ENCODE measurements around the gene PALD1. TPM values are rescaled to one million over a fixed set of nuclear protein-coding genes. Genes with fewer than 3 reads are reported as not detected.

Gene PALD1
- total and polyA plus RNA-seq, 2 experiments from 2014 or later = 11.9 to 58.2 TPM

DNA sequence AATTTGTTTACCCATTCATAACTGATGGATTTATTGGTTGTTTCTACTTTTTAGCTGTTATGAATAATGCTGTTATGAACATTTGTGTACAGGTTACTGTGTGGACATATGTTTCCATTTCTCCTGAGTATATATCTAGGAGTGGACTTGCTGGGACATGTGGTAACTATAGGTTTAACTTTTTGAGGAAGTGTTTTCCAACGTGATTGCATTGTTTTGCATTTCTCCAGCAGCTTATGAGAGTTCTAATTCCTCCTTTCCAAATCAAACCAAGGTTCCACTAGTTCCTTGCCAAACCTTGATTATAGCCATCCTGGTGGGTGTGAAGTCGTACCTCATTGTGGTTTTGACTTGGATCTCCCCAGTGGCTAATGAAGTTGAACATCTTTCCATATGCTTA, 126.6 kb downstream of the PALD1 start (continued):
- TF ChIP-seq, protein P1, sequence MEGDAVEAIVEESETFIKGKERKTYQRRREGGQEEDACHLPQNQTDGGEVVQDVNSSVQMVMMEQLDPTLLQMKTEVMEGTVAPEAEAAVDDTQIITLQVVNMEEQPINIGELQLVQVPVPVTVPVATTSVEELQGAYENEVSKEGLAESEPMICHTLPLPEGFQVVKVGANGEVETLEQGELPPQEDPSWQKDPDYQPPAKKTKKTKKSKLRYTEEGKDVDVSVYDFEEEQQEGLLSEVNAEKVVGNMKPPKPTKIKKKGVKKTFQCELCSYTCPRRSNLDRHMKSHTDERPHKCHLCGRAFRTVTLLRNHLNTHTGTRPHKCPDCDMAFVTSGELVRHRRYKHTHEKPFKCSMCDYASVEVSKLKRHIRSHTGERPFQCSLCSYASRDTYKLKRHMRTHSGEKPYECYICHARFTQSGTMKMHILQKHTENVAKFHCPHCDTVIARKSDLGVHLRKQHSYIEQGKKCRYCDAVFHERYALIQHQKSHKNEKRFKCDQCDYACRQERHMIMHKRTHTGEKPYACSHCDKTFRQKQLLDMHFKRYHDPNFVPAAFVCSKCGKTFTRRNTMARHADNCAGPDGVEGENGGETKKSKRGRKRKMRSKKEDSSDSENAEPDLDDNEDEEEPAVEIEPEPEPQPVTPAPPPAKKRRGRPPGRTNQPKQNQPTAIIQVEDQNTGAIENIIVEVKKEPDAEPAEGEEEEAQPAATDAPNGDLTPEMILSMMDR (conservative IDR thresholded peaks at IDR 0.05; ENCODE audit: low read depth in 2 of 2) = no peak
- TF ChIP-seq EZH2 (IDR thresholded peaks at IDR 0.05; ENCODE audit: low read depth, unreplicated experiment) = no peak
- TF ChIP-seq, protein P2, sequence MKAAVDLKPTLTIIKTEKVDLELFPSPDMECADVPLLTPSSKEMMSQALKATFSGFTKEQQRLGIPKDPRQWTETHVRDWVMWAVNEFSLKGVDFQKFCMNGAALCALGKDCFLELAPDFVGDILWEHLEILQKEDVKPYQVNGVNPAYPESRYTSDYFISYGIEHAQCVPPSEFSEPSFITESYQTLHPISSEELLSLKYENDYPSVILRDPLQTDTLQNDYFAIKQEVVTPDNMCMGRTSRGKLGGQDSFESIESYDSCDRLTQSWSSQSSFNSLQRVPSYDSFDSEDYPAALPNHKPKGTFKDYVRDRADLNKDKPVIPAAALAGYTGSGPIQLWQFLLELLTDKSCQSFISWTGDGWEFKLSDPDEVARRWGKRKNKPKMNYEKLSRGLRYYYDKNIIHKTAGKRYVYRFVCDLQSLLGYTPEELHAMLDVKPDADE (IDR thresholded peaks at IDR 0.05) = no peak
- no peak for TF ChIP-seq STAT1 (IDR thresholded peaks at IDR 0.05; ENCODE audit: unreplicated experiment)
- TF ChIP-seq EZH2phosphoT487 (IDR thresholded peaks at IDR 0.05; ENCODE audit: unreplicated experiment) = no peak

DNA sequence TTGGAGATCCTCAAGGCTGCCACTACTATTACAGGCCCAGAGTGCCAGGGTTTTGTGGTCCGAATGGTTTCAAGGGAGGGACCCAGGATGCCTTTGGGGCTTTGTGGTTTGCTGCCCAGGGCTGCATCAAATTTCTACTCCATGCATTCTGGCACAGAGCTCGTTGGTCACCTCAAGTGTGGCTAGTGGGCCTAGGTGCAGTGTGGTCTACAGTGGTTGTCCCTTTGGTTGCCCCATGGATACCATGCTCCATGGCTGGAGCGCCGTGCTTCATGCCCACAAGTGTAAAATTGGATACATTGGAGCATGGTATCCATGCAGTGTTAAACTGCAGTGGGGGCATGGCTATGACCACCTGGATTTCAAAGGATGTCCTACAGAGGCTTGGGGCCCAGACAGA, 129.4 kb downstream of the PALD1 start:
- Histone ChIP-seq H3F3A (replicated peaks; ENCODE audit: low read depth) (peaks cover 4% of the 10 kb centered on the region; the same call in 1 of the 2 replicates), H3K27me3 (ENCODE audit: insufficient read depth) (no peaks in the 10 kb centered on the region), H3K4me3 (no peak overlapping the region), H3K4me1 (ENCODE audit: insufficient read depth) (no peaks in the 10 kb centered on the region), H3K36me3 (ENCODE audit: insufficient read depth) (no peaks in the 10 kb centered on the region), H4K20me1 (replicated peaks; ENCODE audit: insufficient read depth) (no peaks in the 10 kb centered on the region), H3K27ac (ENCODE audit: low read depth) (no peak overlapping the region), H3K9me2 (ENCODE audit: insufficient read depth) (no peaks in the 10 kb centered on the region; the same call in 1 of the 2 replicates), H2AFZ (no peak overlapping the region), H3K79me2 (replicated peaks; ENCODE audit: insufficient read depth) (no peaks in the 10 kb centered on the region), H3K4me2 (no peak overlapping the region)
- H3K4me3 Mint-ChIP-seq = no peak overlapping the region
- DNase-seq (ENCODE audit: low spot score) (no peak), ATAC-seq (no peak)
- H3K36me3 Mint-ChIP-seq (ENCODE audit: low read depth) = no peaks in the 10 kb centered on the region
- H3K4me1 Mint-ChIP-seq = no peaks in the 10 kb centered on the region
- no peaks in the 10 kb centered on the region; the same call in 1 of the 3 replicates for H3K9me3 Mint-ChIP-seq
- TF ChIP-seq EZH2 (IDR thresholded peaks at IDR 0.05; ENCODE audit: low read depth, unreplicated experiment) (no peak), NANOG (IDR thresholded peaks at IDR 0.05; ENCODE audit: borderline replicate concordance) (no peak), EZH2phosphoT487 (IDR thresholded peaks at IDR 0.05; ENCODE audit: unreplicated experiment) (no peak), ZNF331 (CRISPR knock-in tag; IDR thresholded peaks at IDR 0.05; ENCODE audit: low read depth) (no peak), STAT1 (IDR thresholded peaks at IDR 0.05; ENCODE audit: unreplicated experiment) (no peak), JUNB (IDR thresholded peaks at IDR 0.05; ENCODE audit: unreplicated experiment) (no peak), ZNF114 (CRISPR knock-in tag; IDR thresholded peaks at IDR 0.05) (no peak), POLR2AphosphoS5 (IDR thresholded peaks at IDR 0.05; ENCODE audit: low read depth) (no peak)
- TF ChIP-seq, protein P2 (IDR thresholded peaks at IDR 0.05) = no peak
- H3K27me3 Mint-ChIP-seq (ENCODE audit: insufficient read depth, low read depth, poor library complexity) = no peaks in the 10 kb centered on the region
- H3K27ac Mint-ChIP-seq = no peak overlapping the region
